Retinal pigment epithelial cell (primary cell): ENCODE data around the gene NPDC1.

Source experiments
- DNase-seq: peaks from one replicate; pipeline ENCODE4 v3.0.0-alpha.2; 2010; ENCODE audit warnings: low read depth
- H3K4me3 ChIP-seq: 2 replicates; pipeline ENCODE4 v1.5.1; 2011; ENCODE audit warnings: mild to moderate bottlenecking, low read length, control low read depth, moderate library complexity
- CTCF ChIP-seq: conservative IDR thresholded peaks from 2 replicates; pipeline ENCODE4 v1.5.1; 2011; ENCODE audit warnings: low read depth, low read length, control low read depth, inconsistent platforms

NPDC1 gene

GRCh38 chr9:136997830-136998234, 48.1 kb downstream of the NPDC1 start:
- DNase-seq = no peak
- H3K4me3 ChIP-seq = no peak overlapping the region
- TF ChIP-seq CTCF = no peak

DNA sequence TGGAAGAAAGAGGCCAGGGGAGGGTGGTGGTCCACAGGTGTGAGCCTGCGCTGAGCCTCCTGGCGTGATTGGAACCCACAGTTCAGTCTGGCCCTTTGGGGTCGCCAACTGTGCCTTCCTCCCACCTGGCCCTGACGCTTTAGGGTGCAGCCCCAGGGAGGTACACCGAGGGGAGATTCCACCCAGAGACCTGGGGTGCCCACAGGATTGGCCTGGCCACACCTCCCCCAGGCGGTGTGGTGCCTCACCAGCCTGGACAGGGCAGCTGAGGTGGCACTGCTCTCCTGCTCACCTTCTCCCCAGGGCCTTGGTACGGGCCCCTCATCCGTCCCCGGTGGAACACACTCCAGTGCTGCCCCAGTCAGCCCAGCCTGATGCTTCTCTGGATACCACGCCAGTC, 48.6 kb downstream of the NPDC1 start:
- H3K4me3 ChIP-seq = no peak overlapping the region
- TF ChIP-seq CTCF = no peak
- DNase-seq = no peak

DNA sequence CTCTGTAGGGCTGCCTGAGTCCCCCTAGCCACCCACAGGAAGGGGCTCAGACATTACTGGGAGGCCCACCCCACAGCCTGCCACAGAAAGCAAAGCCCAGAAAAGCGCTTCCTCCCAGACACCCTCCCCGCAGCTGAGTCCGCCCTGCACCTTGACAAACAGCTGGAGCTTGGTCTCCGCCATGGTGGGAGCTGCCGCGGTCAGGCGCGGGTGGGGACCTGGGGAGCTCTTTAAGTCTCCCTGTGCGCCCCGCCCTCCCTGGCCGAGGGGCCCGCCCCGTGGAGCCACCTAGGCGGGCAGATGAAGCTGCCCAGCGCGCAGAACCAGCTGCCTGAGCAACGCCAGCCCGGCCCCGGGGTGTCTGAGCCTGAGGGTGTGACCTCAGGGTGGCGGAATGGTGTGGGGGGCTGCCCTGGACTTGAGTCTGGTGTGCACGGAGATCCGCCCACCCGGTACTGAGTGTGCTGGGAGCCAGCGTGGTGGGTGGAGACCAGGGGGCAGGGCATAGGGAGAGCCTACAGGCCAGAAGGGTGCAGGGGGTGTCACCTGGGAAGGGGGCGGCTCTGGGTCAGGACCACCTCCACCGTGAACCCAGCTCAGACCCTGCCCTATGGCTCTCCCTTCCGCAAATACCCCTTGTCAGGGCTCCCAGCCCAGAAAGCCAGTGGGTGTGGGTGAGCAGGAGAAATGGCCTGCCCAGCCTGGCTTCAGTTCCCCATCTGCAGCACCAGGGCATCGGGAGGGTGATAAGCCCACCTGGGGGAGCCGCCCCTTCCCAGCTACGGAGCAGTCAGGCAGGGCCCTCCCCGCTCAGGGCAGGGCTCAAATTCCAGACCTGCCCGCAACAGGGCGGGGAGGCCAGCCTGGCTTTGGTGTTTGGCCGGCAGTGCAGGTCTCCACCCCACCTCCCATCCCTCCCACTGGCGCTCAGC, 49.4 kb downstream of the NPDC1 start, which contains the start of gene CLIC3:
Gene CLIC3, minus strand, starts transcription at position 208 of the 932 bp plus-strand sequence. Its CDS starts 25 bp downstream, at position 183.
- H3K4me3 ChIP-seq = peak within 1 kb of the TSS; percentile 26

DNA sequence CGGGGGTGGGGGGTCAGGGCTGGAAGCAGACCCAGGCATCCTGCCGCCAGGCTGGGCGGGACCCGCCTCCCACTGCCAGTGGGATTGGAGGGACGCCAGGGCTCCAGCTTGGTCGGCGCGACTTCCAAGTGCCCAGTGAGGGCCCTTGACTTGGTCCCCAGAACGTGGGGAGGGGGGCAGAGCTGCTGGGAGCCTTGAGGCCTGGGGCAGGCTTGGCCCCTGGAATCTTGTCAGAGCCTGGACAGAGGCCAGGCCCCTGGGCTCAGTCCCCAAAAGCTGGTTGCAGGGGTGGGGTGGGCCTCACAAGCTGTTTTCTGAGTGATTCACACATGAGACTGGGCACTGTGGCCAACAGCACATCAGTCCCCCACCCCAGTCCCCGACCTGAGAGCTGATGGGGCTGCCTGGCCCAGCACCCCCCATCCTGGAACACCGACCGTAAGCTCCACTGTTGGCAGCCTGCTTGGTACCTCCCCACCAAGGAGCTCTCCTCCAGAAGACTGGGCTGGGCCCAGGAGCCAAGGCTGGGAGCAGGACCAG, 50.1 kb downstream of the NPDC1 start:
- no peak for DNase-seq
- H3K4me3 ChIP-seq = peak overlapping the region; percentile 26
- TF ChIP-seq CTCF = no peak

More for the DNA sequence above, 49.4 kb downstream of the NPDC1 start, which contains the start of gene CLIC3:
- DNase-seq = no peak
- TF ChIP-seq CTCF = no peak

GRCh38 chr9:136995362-136995761, 50.6 kb downstream of the NPDC1 start:
- no peak for TF ChIP-seq CTCF
- DNase-seq = no peak
- H3K4me3 ChIP-seq = no peak overlapping the region

DNA sequence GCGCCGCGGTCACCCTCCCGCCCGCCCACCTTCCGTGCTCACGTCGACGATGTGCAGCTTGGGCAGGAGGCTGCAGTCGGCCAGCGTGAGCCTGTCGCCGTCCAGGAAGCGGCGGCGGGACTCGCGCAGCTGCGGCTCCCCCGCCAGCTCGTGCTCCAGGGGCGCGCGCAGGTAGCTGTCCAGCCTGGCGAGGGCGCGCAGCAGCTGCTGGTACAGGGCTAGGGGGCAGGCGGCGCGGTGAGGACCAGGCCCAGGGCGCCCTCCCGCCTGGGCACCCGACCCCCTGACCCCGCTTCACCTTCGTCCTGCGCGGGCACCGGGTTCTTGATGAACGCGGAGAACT, 51.1 kb downstream of the NPDC1 start:
- DNase-seq = no peak
- no peak for TF ChIP-seq CTCF
- H3K4me3 ChIP-seq = no peak overlapping the region
